Endothelial cell (in vitro differentiated cells): ENCODE data around the gene PRKAR2B. TPM values are rescaled to one million over a fixed set of nuclear protein-coding genes. Genes with fewer than 3 reads are reported as not detected.
"Not testable (repeated sequence)": the region's sequence is repeated elsewhere in the genome, so short reads cannot be mapped to it uniquely, and the experiment has no call there.

Source experiments
- DNase-seq: peaks from one replicate; pipeline ENCODE4 v3.0.0; 2021; ENCODE audit warnings: low spot score
- H3K27ac Mint-ChIP-seq: one replicate; pipeline ENCODE4 v1.8.0; 2021; ENCODE audit warnings: mixed read lengths, inconsistent platforms; ENCODE audit not compliant: unreplicated experiment
- H3K27me3 Mint-ChIP-seq: one replicate; pipeline ENCODE4 v1.8.0; 2021; ENCODE audit warnings: mild to moderate bottlenecking, moderate library complexity, mixed read lengths, inconsistent platforms; ENCODE audit not compliant: unreplicated experiment
- H3K36me3 Mint-ChIP-seq: one replicate; pipeline ENCODE4 v1.8.0; 2021; ENCODE audit warnings: mild to moderate bottlenecking, low read depth, mixed read lengths, inconsistent platforms; ENCODE audit not compliant: unreplicated experiment
- H3K4me1 Mint-ChIP-seq: one replicate; pipeline ENCODE4 v1.8.0; 2021; ENCODE audit warnings: mild to moderate bottlenecking, mixed read lengths, inconsistent platforms; ENCODE audit not compliant: unreplicated experiment
- H3K4me3 Mint-ChIP-seq: one replicate; pipeline ENCODE4 v1.8.0; 2021; ENCODE audit warnings: mild to moderate bottlenecking, mixed read lengths, inconsistent platforms; ENCODE audit not compliant: unreplicated experiment
- H3K9me3 Mint-ChIP-seq: one replicate; pipeline ENCODE4 v1.8.0; 2021; ENCODE audit warnings: mixed read lengths, inconsistent platforms; ENCODE audit not compliant: unreplicated experiment
- CTCF ChIP-seq: fragments of 200-600 bp; sonication (generic); IDR thresholded peaks from one replicate; pipeline ENCODE4 v1.5.0; 2021; ENCODE audit warnings: antibody characterized with exemption; ENCODE audit not compliant: unreplicated experiment
- total RNA-seq: library from RNA; stranded (reverse); fragmentation: NEBNext Ultra II Directional; extraction: Animal tissue kit (Norgen Biotek cat#: 25700); gene quantifications from one replicate; pipeline ENCODE4 v1.2.1, GENCODE V29; 2021; ENCODE audit not compliant: unreplicated experiment

The PRKAR2B gene
- total RNA-seq, 1 donor from 2014 or later = 28.4 TPM

- Mint-ChIP-seq H3K9me3 (no peaks in the 10 kb centered on the region), H3K4me1 (peaks cover 2% of the 10 kb centered on the region), H3K4me3 (no peak overlapping the region), H3K36me3 (peaks cover 5% of the 10 kb centered on the region), H3K27ac (no peak overlapping the region), H3K27me3 (peaks cover 4% of the 10 kb centered on the region)
- DNase-seq = no peak
- TF ChIP-seq CTCF = no peak
Observed at GRCh38 chr7:107037717-107038603, 6.5 kb upstream of the PRKAR2B start.

DNA sequence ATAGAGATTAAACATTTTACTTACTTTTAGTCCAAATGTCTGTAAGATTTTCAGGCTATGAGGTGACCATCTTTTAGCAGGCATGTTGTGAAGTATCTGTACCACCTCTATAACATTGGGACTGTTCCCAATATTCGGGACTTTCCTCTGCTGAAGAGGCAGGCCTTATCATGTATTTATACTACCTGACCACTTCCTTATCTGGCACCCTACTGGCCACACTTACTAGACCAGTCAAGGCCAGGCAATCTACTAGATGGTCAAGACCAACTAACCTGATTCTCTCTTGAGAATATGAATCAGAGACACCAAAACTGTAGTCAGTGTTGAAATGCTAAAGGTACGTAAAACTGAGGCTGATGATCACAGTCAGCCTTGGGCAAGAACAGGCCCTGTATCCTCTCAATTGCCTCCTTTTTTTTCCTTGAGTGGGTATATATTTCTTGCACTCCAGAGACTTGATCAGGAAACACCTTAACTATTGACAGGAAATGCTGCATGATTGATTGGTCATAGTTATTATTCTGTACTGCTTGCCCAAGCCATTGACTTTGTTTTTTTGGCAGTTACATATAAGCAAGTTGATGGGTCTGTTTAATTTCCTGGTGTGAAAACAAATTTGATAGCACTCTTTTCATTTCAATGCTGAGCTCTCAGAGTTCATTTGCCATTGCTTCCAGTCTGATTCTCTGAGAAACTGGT lies 5.2 kb upstream of the PRKAR2B start:
- Mint-ChIP-seq H3K36me3 (peaks cover 9% of the 10 kb centered on the region), H3K27ac (no peak overlapping the region), H3K4me1 (peaks cover 6% of the 10 kb centered on the region), H3K4me3 (no peak overlapping the region), H3K27me3 (peaks cover 9% of the 10 kb centered on the region), H3K9me3 (no peaks in the 10 kb centered on the region)
- no peak for DNase-seq
- TF ChIP-seq CTCF = no peak

- no peak overlapping the region for H3K27ac Mint-ChIP-seq
- TF ChIP-seq CTCF = no peak
- DNase-seq = no peak
- H3K4me1 Mint-ChIP-seq = peaks cover 15% of the 10 kb centered on the region
- peaks cover 7% of the 10 kb centered on the region for H3K27me3 Mint-ChIP-seq
- no peak overlapping the region for H3K4me3 Mint-ChIP-seq
- peaks cover 14% of the 10 kb centered on the region for H3K36me3 Mint-ChIP-seq
- no peaks in the 10 kb centered on the region for H3K9me3 Mint-ChIP-seq
Observed at GRCh38 chr7:107041097-107041496, 3.4 kb upstream of the PRKAR2B start.

DNA sequence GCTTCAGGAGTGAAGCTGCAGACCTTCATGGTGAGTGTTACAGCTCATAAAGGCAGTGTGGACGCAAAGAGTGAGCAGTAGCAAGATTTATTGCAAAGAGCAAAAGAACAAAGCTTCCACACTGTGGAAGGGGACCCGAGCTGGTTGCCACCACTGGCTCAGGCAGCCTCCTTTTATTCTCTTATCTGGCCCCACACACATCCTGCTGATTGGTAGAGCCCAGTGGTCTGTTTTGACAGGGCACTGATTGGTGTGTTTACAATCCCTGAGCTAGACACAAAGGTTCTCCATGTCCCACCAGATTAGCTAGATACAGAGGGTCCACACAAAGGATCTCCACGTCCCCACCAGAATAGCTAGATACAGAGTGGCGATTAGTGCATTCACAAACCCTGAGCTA lies 2.7 kb upstream of the PRKAR2B start:
- H3K4me3 Mint-ChIP-seq = not testable (repeated sequence)
- peaks cover 19% of the 10 kb centered on the region for H3K4me1 Mint-ChIP-seq

GRCh38 chr7:107042326-107042910 lies 2.1 kb upstream of the PRKAR2B start:
- Mint-ChIP-seq H3K4me1 (peaks cover 19% of the 10 kb centered on the region), H3K36me3 (peaks cover 14% of the 10 kb centered on the region)
- DNase-seq, H3K27me3 Mint-ChIP-seq, H3K4me3 Mint-ChIP-seq, H3K9me3 Mint-ChIP-seq, H3K27ac Mint-ChIP-seq: not testable (repeated sequence)

More for the DNA sequence above, 2.7 kb upstream of the PRKAR2B start:
- H3K27me3 Mint-ChIP-seq, DNase-seq, H3K27ac Mint-ChIP-seq, H3K9me3 Mint-ChIP-seq: not testable (repeated sequence)
- H3K36me3 Mint-ChIP-seq = peaks cover 14% of the 10 kb centered on the region
